HUES48 (cell line): ENCODE results near the gene IKZF2.

ENCODE experiments used
- H3K27ac ChIP-seq: one replicate; pipeline ENCODE4 v1.7.0; 2013; ENCODE audit warnings: low read depth, low read length, inconsistent platforms
- H3K27me3 ChIP-seq: 2 replicates; pipeline ENCODE4 v1.6.1; 2013; ENCODE audit warnings: mild to moderate bottlenecking, low read length; ENCODE audit not compliant: control insufficient read depth, insufficient read depth
- H3K36me3 ChIP-seq: 2 replicates; pipeline ENCODE4 v1.6.1; 2013; ENCODE audit warnings: low read length; ENCODE audit not compliant: control insufficient read depth, insufficient read depth
- H3K4me1 ChIP-seq: 2 replicates; pipeline ENCODE4 v1.6.1; 2013; ENCODE audit warnings: mild to moderate bottlenecking, low read length; ENCODE audit not compliant: control insufficient read depth, insufficient read depth
- H3K4me3 ChIP-seq: 2 replicates; pipeline ENCODE4 v1.5.1; 2013; ENCODE audit warnings: mild to moderate bottlenecking, low read depth, low read length
- H3K9ac ChIP-seq: 2 replicates; pipeline ENCODE4 v1.6.1; 2013; ENCODE audit warnings: mild to moderate bottlenecking, low read depth, low read length, moderate library complexity
- H3K9me3 ChIP-seq: 2 replicates; pipeline ENCODE4 v1.6.1; 2013; ENCODE audit warnings: low read length; ENCODE audit not compliant: control insufficient read depth, insufficient read depth

IKZF2 gene

GRCh38 chr2:212997526-212998020 is 153.8 kb downstream of the IKZF2 start:
- no peak overlapping the region for H3K27ac ChIP-seq
- no peaks in the 10 kb centered on the region for H3K9me3 ChIP-seq
- no peak overlapping the region for H3K9ac ChIP-seq
- H3K4me3 ChIP-seq, result no peak overlapping the region
- no peaks in the 10 kb centered on the region for H3K27me3 ChIP-seq
- no peaks in the 10 kb centered on the region for H3K36me3 ChIP-seq
- peaks cover 8% of the 10 kb centered on the region; the same call in 1 of the 2 replicates for H3K4me1 ChIP-seq

GRCh38 chr2:212995920-212996319 is 155.5 kb downstream of the IKZF2 start:
- H3K36me3 ChIP-seq, result no peaks in the 10 kb centered on the region
- H3K9me3 ChIP-seq, result no peaks in the 10 kb centered on the region
- peaks cover 8% of the 10 kb centered on the region; the same call in 1 of the 2 replicates for H3K4me1 ChIP-seq
- no peak overlapping the region for H3K4me3 ChIP-seq
- H3K27me3 ChIP-seq, result no peaks in the 10 kb centered on the region
- no peak overlapping the region for H3K9ac ChIP-seq
- no peak overlapping the region for H3K27ac ChIP-seq

GRCh38 chr2:212994976-212995375 is 156.4 kb downstream of the IKZF2 start:
- Histone ChIP-seq H3K36me3 (no peaks in the 10 kb centered on the region), H3K27me3 (no peaks in the 10 kb centered on the region), H3K4me3 (no peak overlapping the region), H3K4me1 (peaks cover 8% of the 10 kb centered on the region; the same call in 1 of the 2 replicates), H3K9ac (no peak overlapping the region), H3K9me3 (no peaks in the 10 kb centered on the region), H3K27ac (no peak overlapping the region)

GRCh38 chr2:212991120-212991519 is 160.3 kb downstream of the IKZF2 start:
- Histone ChIP-seq H3K9me3 (no peaks in the 10 kb centered on the region), H3K27ac (no peak overlapping the region), H3K27me3 (no peaks in the 10 kb centered on the region), H3K4me1 (no peaks in the 10 kb centered on the region), H3K9ac (no peak overlapping the region), H3K4me3 (no peak overlapping the region), H3K36me3 (no peaks in the 10 kb centered on the region)

GRCh38 chr2:212990697-212991096 is 160.7 kb downstream of the IKZF2 start:
- Histone ChIP-seq H3K27me3 (no peaks in the 10 kb centered on the region), H3K4me3 (no peak overlapping the region), H3K4me1 (no peaks in the 10 kb centered on the region), H3K9me3 (no peaks in the 10 kb centered on the region), H3K36me3 (no peaks in the 10 kb centered on the region), H3K9ac (no peak overlapping the region), H3K27ac (no peak overlapping the region)

- no peaks in the 10 kb centered on the region for H3K9me3 ChIP-seq
- no peaks in the 10 kb centered on the region for H3K36me3 ChIP-seq
Observed at GRCh38 chr2:212987492-212987891, 163.9 kb downstream of the IKZF2 start.

GRCh38 chr2:212984129-212984528 is 167.3 kb downstream of the IKZF2 start:
- Histone ChIP-seq H3K27me3 (no peaks in the 10 kb centered on the region), H3K4me1 (no peaks in the 10 kb centered on the region), H3K9me3 (no peaks in the 10 kb centered on the region), H3K4me3 (no peak overlapping the region), H3K9ac (no peak overlapping the region), H3K36me3 (no peaks in the 10 kb centered on the region), H3K27ac (no peak overlapping the region)

More at GRCh38 chr2:212987492-212987891, 163.9 kb downstream of the IKZF2 start:
- H3K9ac ChIP-seq, result no peak overlapping the region
- no peaks in the 10 kb centered on the region for H3K4me1 ChIP-seq
- H3K27me3 ChIP-seq, result no peaks in the 10 kb centered on the region
- H3K4me3 ChIP-seq, result no peak overlapping the region
- H3K27ac ChIP-seq, result no peak overlapping the region

GRCh38 chr2:212979799-212980198 is 171.6 kb downstream of the IKZF2 start:
- H3K4me3 ChIP-seq, result no peak overlapping the region
- H3K27me3 ChIP-seq, result no peaks in the 10 kb centered on the region
- no peaks in the 10 kb centered on the region for H3K36me3 ChIP-seq
- no peaks in the 10 kb centered on the region for H3K4me1 ChIP-seq
- H3K9ac ChIP-seq, result no peak overlapping the region
- H3K27ac ChIP-seq, result no peak overlapping the region
- H3K9me3 ChIP-seq, result no peaks in the 10 kb centered on the region

GRCh38 chr2:212979046-212979612 is 172.3 kb downstream of the IKZF2 start:
- Histone ChIP-seq H3K4me3 (no peak overlapping the region), H3K9ac (no peak overlapping the region), H3K27ac (no peak overlapping the region), H3K27me3 (no peaks in the 10 kb centered on the region), H3K4me1 (no peaks in the 10 kb centered on the region), H3K36me3 (no peaks in the 10 kb centered on the region), H3K9me3 (no peaks in the 10 kb centered on the region)

GRCh38 chr2:212977152-212977551 is 174.3 kb downstream of the IKZF2 start:
- H3K27me3 ChIP-seq, result no peaks in the 10 kb centered on the region
- H3K4me1 ChIP-seq, result no peaks in the 10 kb centered on the region
- H3K27ac ChIP-seq, result no peak overlapping the region
- H3K9ac ChIP-seq, result no peak overlapping the region
- no peaks in the 10 kb centered on the region for H3K36me3 ChIP-seq
- no peak overlapping the region for H3K4me3 ChIP-seq
- no peaks in the 10 kb centered on the region for H3K9me3 ChIP-seq

GRCh38 chr2:212975333-212975732 is 176.1 kb downstream of the IKZF2 start:
- H3K9ac ChIP-seq, result no peak overlapping the region
- H3K4me1 ChIP-seq, result no peaks in the 10 kb centered on the region
- H3K4me3 ChIP-seq, result no peak overlapping the region
- H3K9me3 ChIP-seq, result no peaks in the 10 kb centered on the region
- no peaks in the 10 kb centered on the region for H3K27me3 ChIP-seq
- H3K36me3 ChIP-seq, result no peaks in the 10 kb centered on the region
- H3K27ac ChIP-seq, result no peak overlapping the region
